ENCODE data around the gene RAPGEF5.

- TF ChIP-seq YY1 (IDR thresholded peaks at IDR 0.05; ENCODE audit: insufficient read depth, insufficient read length) = no peak
- no peak for TF ChIP-seq SUZ12 (IDR thresholded peaks at IDR 0.05; ENCODE audit: extremely low read depth, insufficient read depth, insufficient read length)
- no peak for TF ChIP-seq ZNF274 (IDR thresholded peaks at IDR 0.05; ENCODE audit: low read depth, low read length)
Observed at GRCh38 chr7:22220941-22221340, 136.0 kb downstream of the RAPGEF5 start.

All from NT2/D1 (cell line).